GM12892 (cell line): ENCODE measurements around the gene CAPZB.
"Not testable (repeated sequence)": the region's sequence is repeated elsewhere in the genome, so short reads cannot be mapped to it uniquely, and the experiment has no call there.

Source experiments
- POLR2A ChIP-seq: IDR thresholded peaks from 2 replicates; pipeline ENCODE4 v1.6.1; 2011; ENCODE audit warnings: low read depth, low read length, control low read depth
- POLR2AphosphoS5 ChIP-seq: IDR thresholded peaks from 2 replicates; pipeline ENCODE4 v1.6.1; 2011; ENCODE audit warnings: low read depth, low read length, control low read depth

DNA sequence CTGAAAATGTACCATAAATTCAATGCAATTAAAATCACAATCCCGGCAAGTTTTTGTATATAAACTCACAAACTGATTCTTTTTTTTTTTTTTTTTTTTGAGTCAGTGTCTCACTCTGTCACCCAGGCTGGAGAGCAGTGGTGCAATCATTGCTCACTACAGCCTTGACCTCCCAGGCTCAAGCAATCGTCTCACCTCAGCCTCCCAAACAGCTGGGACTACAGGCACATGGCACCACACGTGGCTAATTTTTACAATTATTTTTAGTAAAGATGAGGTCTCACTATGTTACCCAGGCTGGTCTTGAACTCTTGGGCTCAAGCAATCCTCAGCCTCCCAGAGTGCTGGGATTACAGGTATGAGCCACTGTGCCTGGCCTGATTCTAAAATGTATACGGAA is 12.1 kb upstream of the CAPZB start:
- not testable (repeated sequence) for TF ChIP-seq POLR2A, POLR2AphosphoS5
